Measurements from ENCODE around the gene UBR3.
A peak's percentile ranks its signal among the peaks of the same experiment; 100 is the strongest.
"Not testable (repeated sequence)": the region's sequence is repeated elsewhere in the genome, so short reads cannot be mapped to it uniquely, and the experiment has no call there.

Gene UBR3

DNA sequence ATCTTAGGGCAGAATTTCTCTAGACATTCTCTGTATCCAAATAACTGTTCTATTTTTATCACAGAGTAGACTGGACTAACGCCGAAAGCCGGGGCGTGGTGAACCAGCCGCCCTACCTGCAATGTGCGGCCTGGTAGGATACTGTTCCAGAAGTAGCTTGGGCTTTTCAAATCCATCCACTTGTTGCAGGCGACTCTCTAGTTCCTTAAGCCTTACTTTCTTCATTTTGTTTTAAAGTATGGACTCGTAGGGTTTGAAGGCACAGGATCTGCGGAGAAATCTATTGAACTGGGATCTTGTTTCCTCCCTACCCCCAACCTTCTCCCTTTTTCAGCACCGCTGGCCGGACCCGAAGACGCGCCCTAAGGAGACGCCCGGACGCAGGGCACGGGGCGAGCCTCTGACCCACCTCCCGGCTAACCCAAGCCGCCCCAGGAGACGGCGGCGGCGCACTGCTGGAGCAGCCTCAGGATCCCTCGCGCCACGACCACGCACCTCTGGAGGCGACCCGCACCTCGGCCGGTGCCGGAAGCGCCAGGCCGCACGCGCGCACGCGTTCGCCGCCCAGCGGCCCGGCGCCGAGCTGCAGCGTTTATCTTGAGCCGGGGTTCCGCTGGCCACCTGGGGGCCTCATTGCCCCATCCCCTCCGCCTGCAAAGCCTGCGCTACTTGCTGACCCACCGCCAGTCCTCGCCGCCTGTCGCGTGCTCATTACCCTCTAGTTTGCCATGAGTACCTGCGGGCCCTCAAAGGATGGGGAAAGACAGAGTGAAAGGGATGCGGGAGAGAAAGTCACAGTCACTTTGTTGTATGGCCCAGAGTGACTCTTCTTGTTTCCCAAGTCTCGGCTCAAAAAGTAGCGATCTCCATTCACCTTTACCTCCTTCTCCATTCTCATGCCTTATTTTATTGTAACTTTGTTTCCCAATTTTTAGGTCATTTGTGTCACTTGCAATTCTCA is 2.6 kb upstream of the UBR3 start, which contains the start of gene METTL5:
TSS of gene METTL5 (minus strand) at position 533 of the 961 bp plus-strand sequence. CDS start at position 225, 308 bp downstream.
- DNase-seq: peak; percentile 86 to 87

DNA sequence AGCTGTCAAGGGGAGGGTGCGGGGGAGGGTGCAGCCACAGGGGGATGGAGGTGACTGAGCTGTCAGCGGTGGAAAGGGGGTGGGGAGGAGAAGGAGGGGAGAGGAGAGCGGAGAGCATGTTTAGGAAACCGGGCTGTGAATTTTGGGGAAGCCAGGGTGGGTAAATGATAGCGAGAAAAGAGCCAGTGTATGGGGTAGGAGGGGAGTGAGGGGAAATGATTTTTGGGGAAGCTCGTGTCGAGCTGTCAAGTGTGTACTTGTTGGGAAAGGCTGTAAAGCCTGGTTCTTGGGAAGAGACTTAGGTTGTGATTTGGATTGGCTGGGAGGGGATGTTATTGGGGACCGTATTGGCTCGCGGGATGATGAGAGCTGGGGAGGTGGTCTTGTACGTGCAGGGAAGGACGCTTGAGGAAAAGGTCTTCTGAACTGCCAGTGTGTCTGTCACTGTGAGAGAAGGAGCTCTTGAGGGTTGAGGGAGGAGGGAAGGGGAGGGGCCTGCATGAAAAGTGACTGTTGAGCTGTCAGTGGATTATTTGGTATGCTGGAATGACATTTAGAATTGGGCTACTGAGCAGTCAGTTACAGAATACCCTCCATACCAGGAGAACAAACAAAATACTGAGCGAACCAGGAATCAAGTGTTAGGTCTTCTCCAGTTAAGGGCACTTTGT is 1.0 kb downstream of the UBR3 start:
- DNase-seq: peak; percentile 68 to 84

- no peak for DNase-seq
These were observed 7.1 kb downstream of the UBR3 start for GRCh38 chr2:169834401-169834800.

GRCh38 chr2:169838743-169839489 is 11.7 kb downstream of the UBR3 start:
- DNase-seq: no peak

GRCh38 chr2:169839954-169840746 is 12.9 kb downstream of the UBR3 start:
- no peak for DNase-seq

DNA sequence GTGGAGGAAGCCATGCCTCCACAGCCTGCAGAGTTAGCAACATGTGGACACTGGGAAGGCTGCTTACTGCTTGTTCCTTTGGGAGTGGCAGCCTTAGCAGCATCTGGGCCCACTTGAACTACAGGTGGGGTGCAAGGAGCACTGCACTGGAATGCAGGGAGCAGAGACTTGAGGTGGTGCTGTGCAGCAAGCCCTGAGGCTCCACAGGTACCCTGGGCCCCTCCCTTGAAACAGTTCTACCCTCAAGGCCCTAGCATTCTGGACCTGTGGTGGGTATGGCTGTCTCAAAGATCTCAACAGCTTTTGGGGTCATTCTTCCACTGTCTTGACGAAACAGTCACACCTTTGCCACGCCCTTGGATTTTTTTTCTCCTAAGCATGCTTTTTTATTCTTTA is 13.5 kb downstream of the UBR3 start:
- DNase-seq: no peak

DNA sequence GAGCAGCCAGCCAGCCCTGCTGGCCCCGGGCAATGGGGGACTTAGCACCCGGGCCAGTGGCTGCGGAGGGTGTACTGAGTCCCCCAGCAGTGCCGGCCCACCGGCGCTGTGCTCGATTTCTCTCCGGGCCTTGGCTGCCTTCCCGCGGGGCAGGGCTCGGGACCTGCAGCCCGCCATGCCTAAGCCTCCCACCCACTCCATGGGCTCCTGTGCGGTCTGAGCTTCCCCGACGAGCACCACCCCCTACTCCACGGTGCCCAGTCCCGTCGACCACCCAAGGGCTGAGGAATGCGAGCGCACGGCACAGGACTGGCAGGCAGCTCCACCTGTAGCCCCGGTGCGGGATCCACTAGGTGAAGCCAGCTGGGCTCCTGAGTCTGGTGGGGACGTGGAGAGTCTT is 14.4 kb downstream of the UBR3 start:
- DNase-seq: not testable (repeated sequence)

- DNase-seq: no peak
These were observed 17.8 kb downstream of the UBR3 start for GRCh38 chr2:169845016-169845415.

DNA sequence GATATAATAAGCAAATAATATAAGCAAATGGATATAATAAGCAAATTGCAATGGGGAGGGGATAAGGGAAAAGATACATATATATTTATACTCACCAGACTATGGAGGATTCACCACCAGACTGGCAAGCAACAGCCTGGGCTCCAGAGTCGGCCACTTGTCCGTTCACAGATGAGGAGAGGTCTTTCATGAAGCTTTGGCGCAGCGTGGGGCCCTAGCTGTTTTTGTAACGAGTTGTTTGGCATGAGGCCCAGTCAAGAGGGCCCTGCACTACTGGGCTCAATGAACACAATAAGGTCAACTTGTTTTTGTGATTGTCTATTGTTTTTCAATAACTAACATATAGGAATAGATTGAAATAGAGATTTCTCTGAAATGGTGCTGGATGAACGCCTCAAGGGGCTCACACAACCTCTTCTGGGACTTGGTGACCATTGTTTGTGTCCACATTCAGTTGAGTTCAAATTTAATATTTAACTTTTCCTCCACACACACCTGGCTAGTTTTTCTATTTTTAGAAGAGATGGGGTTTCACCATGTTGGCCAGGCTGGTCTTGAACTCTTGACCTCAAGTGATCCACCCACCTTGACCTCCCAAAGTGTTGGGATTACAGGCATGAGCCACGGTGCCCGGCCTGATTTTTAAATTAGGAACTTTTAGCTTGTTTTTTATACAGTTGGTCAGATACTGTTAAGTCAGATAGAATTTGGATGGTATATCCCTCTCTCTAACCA is 21.9 kb downstream of the UBR3 start:
- not testable (repeated sequence) for DNase-seq

DNA sequence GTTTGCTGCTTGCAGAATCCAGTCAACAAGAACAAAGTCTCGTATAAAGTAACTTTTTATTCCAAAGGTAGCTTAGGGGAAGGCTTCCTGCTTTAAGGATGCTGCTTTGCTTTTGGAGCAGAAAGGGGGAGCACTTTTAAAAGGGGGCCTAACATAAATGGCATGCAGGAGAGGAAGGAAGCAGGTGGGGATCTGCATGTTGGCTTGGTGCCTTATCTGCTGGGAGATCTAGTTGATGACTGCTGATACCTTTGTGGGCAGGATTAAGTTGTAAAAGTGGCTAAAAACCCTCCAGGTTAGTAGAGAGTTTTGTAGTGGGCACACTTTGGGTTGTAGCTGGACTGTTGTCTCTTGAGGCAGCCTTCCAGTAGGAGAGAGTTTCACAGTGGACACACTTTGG is 22.5 kb downstream of the UBR3 start:
- DNase-seq: no peak

DNA sequence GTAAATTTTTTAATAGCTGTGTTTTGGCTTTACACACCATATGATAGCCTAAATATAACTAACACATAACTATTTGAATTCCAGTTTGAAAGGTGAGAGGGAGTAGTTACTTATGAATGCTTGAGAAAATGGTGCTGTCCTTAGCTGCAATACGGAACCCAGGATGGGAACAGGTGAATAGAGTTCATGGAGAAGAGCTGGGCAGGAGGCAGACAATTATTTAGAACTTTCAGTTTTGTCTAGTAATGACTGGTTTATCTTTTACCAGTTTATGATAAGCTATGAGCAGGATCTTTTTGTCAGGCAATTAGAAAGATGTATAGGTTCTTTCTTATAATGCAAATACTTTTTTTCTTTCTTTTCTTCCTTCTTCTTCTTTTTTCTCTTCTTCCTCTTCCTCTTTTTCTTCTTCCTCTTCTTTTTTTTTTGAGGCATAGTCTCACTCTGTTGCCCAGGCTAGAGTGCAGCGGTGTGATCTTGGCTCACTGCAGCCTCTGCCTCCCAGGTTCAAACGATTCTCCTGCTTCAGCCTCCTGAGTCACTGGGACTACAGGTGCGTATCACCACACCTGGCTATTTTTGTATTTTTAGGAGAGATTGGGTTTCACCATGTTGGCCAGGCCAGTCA is 25.9 kb downstream of the UBR3 start:
- DNase-seq: peak in 1 of 2 experiments; percentile 13

GRCh38 chr2:169855281-169856258 is 28.3 kb downstream of the UBR3 start:
- DNase-seq: not testable (repeated sequence)

DNA sequence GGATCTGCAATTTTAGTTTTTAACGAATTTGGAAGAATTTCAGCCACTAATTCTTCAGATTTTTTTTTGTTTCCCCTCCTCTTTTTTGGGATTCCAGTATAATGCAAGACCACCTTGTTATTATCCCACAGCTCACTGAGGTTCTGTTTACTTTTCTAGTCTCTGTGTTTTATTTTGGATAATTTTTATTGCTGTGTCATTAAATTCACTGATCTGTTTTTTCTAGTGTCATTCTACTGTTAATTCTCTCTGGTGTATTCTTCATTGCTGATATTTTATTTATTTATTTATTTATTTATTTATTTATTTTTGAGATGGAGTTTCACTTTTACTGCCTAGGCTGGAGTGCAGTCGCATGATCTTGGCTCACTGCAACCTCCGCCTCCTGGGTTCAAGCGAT is 32.2 kb downstream of the UBR3 start:
- DNase-seq: no peak

DNA sequence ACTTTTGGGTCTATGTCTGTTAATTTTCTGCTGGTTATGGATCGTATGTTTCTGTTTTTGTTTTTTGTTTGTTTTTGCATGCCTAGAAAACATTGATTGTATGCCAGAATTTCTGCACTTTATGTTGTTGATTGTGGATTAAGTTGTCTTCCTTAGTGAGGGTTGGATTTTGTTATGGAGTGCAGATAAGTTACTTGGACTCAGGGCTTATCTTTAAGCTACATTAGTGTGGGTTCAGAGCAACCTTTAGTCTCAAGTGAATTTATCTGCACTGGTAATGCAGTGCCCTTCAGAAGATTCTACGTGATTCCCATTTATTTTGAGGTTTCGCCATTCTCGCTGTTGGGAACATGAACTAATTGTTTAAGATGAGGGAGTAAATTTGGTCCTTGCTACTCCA is 32.9 kb downstream of the UBR3 start:
- no peak for DNase-seq

GRCh38 chr2:169862816-169863215 is 35.6 kb downstream of the UBR3 start:
- DNase-seq: no peak

DNA sequence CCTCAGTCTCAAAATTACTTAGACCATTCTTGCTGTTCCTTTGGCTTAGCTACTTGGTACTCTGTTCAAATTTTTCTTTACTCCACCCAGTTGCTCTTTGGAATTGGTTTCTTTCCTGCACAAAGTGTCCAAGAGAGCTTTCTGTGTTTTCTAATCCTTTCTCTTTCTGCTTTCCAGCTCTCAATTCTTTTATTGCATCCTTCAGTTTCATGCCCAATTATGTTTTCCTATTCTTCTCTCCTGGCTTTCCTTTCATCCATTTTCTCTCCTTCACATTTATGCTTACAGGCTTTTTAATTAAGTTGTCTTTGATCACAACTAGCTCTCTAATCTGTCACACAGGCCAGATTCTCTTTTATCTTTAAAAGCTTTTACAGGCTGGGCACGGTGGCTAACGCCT is 38.2 kb downstream of the UBR3 start:
- no peak for DNase-seq

GRCh38 chr2:169866230-169866629 is 39.0 kb downstream of the UBR3 start:
- DNase-seq: not testable (repeated sequence)

DNA sequence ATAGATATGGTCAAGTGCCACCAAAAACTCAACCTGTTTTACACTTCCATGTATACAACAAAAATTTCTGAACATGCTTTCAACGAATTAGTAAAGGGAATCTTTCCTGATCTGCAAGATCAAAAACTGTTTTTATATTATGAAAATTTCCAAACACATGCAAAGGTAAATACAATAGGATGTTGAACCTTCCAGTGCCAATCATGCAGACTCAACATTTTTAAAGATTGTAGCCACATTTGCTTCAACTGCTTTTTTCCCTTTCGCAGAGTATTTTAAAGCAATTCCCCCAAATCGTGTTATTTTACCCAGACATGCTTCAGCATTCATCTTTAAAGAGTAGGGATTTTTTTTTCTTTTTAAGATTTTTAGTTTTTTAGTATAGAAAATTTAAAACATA is 40.3 kb downstream of the UBR3 start:
- no peak for DNase-seq

GRCh38 chr2:169868951-169869350 is 41.7 kb downstream of the UBR3 start:
- no peak for DNase-seq

GRCh38 chr2:169871369-169871768 is 44.1 kb downstream of the UBR3 start:
- not testable (repeated sequence) for DNase-seq
